HL-60 (cell line): ENCODE measurements around the gene CRELD1.
A peak's percentile ranks its signal among the peaks of the same experiment; 100 is the strongest.

Experiments
- DNase-seq, 2 experiments: peaks; one replicate each; pipeline ENCODE4 v3.0.0-alpha.2; 2010 to 2020; ENCODE audit warnings: low read depth in 1 of 2, low spot score in 1 of 2
- H3K27ac ChIP-seq: fragments of 250-450 bp; sonication (Bioruptor Pico); replicated peaks from 2 replicates; pipeline ENCODE4 v1.5.1; 2020; ENCODE audit warnings: mild to moderate bottlenecking, moderate library complexity
- H3K27me3 ChIP-seq: fragments of 250-450 bp; sonication (Bioruptor Pico); 2 replicates; pipeline ENCODE4 v1.5.1; 2021; ENCODE audit warnings: mild to moderate bottlenecking, moderate library complexity; ENCODE audit not compliant: insufficient read depth, poor library complexity, severe bottlenecking
- H3K4me3 ChIP-seq: replicated peaks from 2 replicates; pipeline ENCODE4 v1.5.1; 2011; ENCODE audit warnings: mild to moderate bottlenecking, control low read depth, low read length; ENCODE audit not compliant: insufficient read depth
- GABPA ChIP-seq: IDR thresholded peaks from 2 replicates; pipeline ENCODE4 v1.6.1; 2012; ENCODE audit warnings: low read depth
- POLR2AphosphoS5 ChIP-seq: IDR thresholded peaks from 2 replicates; pipeline ENCODE4 v1.6.1; 2012; ENCODE audit warnings: low read depth
- REST ChIP-seq: IDR thresholded peaks from 2 replicates; pipeline ENCODE4 v1.6.1; 2012; ENCODE audit warnings: low read depth; ENCODE audit not compliant: insufficient replicate concordance
- SPI1 ChIP-seq: IDR thresholded peaks from 2 replicates; pipeline ENCODE4 v1.6.1; 2012; ENCODE audit warnings: low read depth, mild to moderate bottlenecking, borderline replicate concordance
- TF ChIP-seq, protein P1 (sequence below): IDR thresholded peaks from one replicate; pipeline ENCODE4 v1.5.1; 2011; ENCODE audit warnings: low read length, control low read depth, inconsistent platforms; ENCODE audit not compliant: insufficient read depth

Gene CRELD1

DNA sequence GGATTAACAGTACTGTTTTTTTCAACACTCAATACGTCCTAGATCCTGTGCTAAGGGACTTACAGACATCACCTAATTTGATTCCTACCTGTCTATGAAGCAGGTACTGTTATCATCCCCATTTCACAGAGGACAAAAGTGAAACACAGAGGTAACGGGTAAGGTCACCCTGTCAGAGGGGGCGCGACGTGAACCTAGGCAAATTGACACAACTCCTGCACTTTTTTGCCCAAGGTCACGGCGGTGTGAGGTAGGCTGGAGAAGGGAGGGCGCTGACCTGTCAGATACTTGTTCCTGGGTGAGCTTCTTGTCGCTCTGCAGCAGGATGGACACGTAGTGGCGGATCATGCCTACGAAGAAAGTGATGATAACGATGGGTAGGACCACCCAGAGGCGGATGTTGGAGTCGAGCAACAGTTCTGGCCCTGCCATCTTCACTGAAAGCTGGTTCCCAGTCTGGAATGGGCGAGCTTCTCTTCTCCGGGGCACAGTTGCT is 52.6 kb downstream of the CRELD1 start:
- H3K27ac ChIP-seq, result peak overlapping the region; percentile 92
- peak overlapping the region; percentile 100 for H3K4me3 ChIP-seq
- TF ChIP-seq SPI1 (no peak), GABPA (no peak), REST (no peak), POLR2AphosphoS5 (no peak)
- TF ChIP-seq, protein P1, sequence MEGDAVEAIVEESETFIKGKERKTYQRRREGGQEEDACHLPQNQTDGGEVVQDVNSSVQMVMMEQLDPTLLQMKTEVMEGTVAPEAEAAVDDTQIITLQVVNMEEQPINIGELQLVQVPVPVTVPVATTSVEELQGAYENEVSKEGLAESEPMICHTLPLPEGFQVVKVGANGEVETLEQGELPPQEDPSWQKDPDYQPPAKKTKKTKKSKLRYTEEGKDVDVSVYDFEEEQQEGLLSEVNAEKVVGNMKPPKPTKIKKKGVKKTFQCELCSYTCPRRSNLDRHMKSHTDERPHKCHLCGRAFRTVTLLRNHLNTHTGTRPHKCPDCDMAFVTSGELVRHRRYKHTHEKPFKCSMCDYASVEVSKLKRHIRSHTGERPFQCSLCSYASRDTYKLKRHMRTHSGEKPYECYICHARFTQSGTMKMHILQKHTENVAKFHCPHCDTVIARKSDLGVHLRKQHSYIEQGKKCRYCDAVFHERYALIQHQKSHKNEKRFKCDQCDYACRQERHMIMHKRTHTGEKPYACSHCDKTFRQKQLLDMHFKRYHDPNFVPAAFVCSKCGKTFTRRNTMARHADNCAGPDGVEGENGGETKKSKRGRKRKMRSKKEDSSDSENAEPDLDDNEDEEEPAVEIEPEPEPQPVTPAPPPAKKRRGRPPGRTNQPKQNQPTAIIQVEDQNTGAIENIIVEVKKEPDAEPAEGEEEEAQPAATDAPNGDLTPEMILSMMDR, result no peak
- no peaks in the 10 kb centered on the region for H3K27me3 ChIP-seq
- DNase-seq, result no peak

DNA sequence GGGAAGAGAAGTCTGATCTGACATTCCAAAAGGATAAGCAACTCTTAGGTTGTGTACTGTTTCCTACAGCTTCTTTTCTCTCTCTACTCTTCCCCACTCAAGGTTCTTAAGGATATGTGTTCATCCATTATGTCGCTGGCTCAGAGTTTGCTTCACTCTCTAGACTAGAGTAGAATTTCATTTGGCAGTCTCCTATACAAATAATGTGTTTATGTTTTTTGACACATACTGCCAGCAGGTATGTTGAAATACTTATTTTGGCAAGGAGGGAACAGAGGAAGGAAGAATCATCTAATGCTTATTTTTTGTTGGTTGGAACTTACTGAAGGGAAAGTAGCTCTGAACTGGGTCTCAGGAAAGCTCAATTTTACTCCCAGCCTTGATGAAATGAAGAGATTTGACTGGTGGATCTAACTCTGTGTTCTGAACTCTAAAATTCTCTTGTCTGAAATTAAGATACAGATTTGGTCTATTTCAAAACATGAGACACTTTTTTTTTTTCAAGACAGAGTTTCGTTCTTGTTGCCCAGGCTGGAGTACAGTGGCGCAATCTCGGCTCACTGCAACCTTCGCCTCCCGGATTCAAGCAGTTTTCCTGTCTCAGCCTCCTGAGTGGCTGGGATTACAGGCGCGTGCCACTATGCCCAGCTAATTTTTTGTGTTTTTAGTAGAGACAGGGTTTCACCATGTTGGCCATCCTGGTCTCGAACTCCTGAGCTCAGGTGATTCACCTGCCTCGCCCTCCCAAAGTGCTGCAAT is 60.6 kb downstream of the CRELD1 start:
- Histone ChIP-seq H3K27me3 (no peaks in the 10 kb centered on the region), H3K4me3 (no peak overlapping the region), H3K27ac (no peak overlapping the region)
- no peak for DNase-seq
- TF ChIP-seq POLR2AphosphoS5 (no peak), GABPA (no peak), SPI1 (no peak), REST (no peak)
- TF ChIP-seq, protein P1, result no peak
